GM03348 (cell line): ENCODE data around the gene CTNNA1.
"Not testable (repeated sequence)": the region's sequence is repeated elsewhere in the genome, so short reads cannot be mapped to it uniquely, and the experiment has no call there.

Experiments
- DNase-seq: peaks from one replicate; pipeline ENCODE4 v3.0.0; 2012; ENCODE audit warnings: low spot score

Gene CTNNA1

GRCh38 chr5:138757061-138757776, 4.0 kb downstream of the CTNNA1 start:
- DNase-seq, result no peak

GRCh38 chr5:138760448-138761110, 7.4 kb downstream of the CTNNA1 start:
- DNase-seq, result no peak

GRCh38 chr5:138761115-138761514, 7.9 kb downstream of the CTNNA1 start:
- not testable (repeated sequence) for DNase-seq

GRCh38 chr5:138761670-138762069, 8.4 kb downstream of the CTNNA1 start:
- DNase-seq, result not testable (repeated sequence)

- no peak for DNase-seq
Observed at GRCh38 chr5:138762110-138762509, 8.9 kb downstream of the CTNNA1 start.

- DNase-seq, result no peak
Observed at GRCh38 chr5:138763037-138763778, 10.0 kb downstream of the CTNNA1 start.

GRCh38 chr5:138770291-138770690, 17.1 kb downstream of the CTNNA1 start:
- DNase-seq, result no peak

- DNase-seq, result no peak
Observed at GRCh38 chr5:138770977-138771376, 17.8 kb downstream of the CTNNA1 start.

GRCh38 chr5:138772986-138773594, 19.9 kb downstream of the CTNNA1 start:
- no peak for DNase-seq

- not testable (repeated sequence) for DNase-seq
Observed at GRCh38 chr5:138773624-138774023, 20.4 kb downstream of the CTNNA1 start.

GRCh38 chr5:138775034-138775433, 21.8 kb downstream of the CTNNA1 start:
- no peak for DNase-seq

GRCh38 chr5:138778234-138778633, 25.0 kb downstream of the CTNNA1 start:
- no peak for DNase-seq

- DNase-seq, result no peak
Observed at GRCh38 chr5:138783976-138784375, 30.8 kb downstream of the CTNNA1 start.

- peak; percentile 47 for DNase-seq
Observed at GRCh38 chr5:138784590-138784989, 31.4 kb downstream of the CTNNA1 start.

- peak; percentile 39 for DNase-seq
Observed at GRCh38 chr5:138789771-138790242, 36.6 kb downstream of the CTNNA1 start.

GRCh38 chr5:138790684-138791083, 37.5 kb downstream of the CTNNA1 start:
- DNase-seq, result no peak

- DNase-seq, result no peak
Observed at GRCh38 chr5:138792195-138792790, 39.1 kb downstream of the CTNNA1 start.

- DNase-seq, result peak; percentile 30
Observed at GRCh38 chr5:138793575-138793974, 40.4 kb downstream of the CTNNA1 start.

- DNase-seq, result no peak
Observed at GRCh38 chr5:138803285-138803684, 50.1 kb downstream of the CTNNA1 start.

- DNase-seq, result no peak
Observed at GRCh38 chr5:138803935-138804334, 50.7 kb downstream of the CTNNA1 start.

GRCh38 chr5:138805096-138805495, 51.9 kb downstream of the CTNNA1 start:
- no peak for DNase-seq

GRCh38 chr5:138807182-138807581, 54.0 kb downstream of the CTNNA1 start:
- DNase-seq, result no peak
